Activated T-helper 1 cell treated with Interleukin-2 at 50 U/mL for 16 hours (primary cell): ENCODE results near the gene CEBPE.
A peak's percentile ranks its signal among the peaks of the same experiment; 100 is the strongest.

ENCODE experiments used
- DNase-seq: peaks from one replicate; pipeline ENCODE4 v3.0.0-alpha.2; 2020; ENCODE audit warnings: low read depth

CEBPE gene

GRCh38 chr14:23074906-23075305, 44.1 kb downstream of the CEBPE start:
- DNase-seq: no peak

- DNase-seq: no peak
These were observed 47.0 kb downstream of the CEBPE start for GRCh38 chr14:23071921-23072539.

GRCh38 chr14:23071244-23071920, 47.7 kb downstream of the CEBPE start:
- peak; percentile 60 for DNase-seq

- no peak for DNase-seq
These were observed 48.6 kb downstream of the CEBPE start for GRCh38 chr14:23070262-23071129.

- DNase-seq: no peak
These were observed 49.6 kb downstream of the CEBPE start for GRCh38 chr14:23069413-23069806.

GRCh38 chr14:23068789-23069412, 50.2 kb downstream of the CEBPE start:
- DNase-seq: peak; percentile 44

GRCh38 chr14:23067847-23068788, 50.9 kb downstream of the CEBPE start:
- no peak for DNase-seq
